HEK293 (cell line): ENCODE results near the gene EIF4EBP3.

Source experiments
- CTCF ChIA-PET: fragments of 350-600 bp; formaldehyde crosslinking; extraction: SDS; loops from one replicate; lab custom pipeline; 2021; ENCODE audit warnings: antibody characterized with exemption; lab: Yijun Ruan, JAX
- POLR2A ChIA-PET: fragments of 300-600 bp; formaldehyde crosslinking; extraction: SDS; loops from one replicate; lab custom pipeline; 2020; ENCODE audit warnings: antibody characterized with exemption, inconsistent platforms; lab: Yijun Ruan, JAX
- H3K27ac ChIP-seq: fragments of 200-500 bp; sonication (Bioruptor generic); 2 replicates; pipeline ENCODE4 v1.5.1; 2014; ENCODE audit warnings: low read depth, low read length, control low read depth, inconsistent platforms; ENCODE audit errors: extremely low read depth
- H3K36me3 ChIP-seq, 2 experiments: fragments of 200-500 bp in 1 of 2; sonication (Bioruptor generic) in 1 of 2; 1 replicate in 1 of 2; 2 replicates in 1 of 2; pipeline ENCODE4 v1.5.1; 2014 to 2017; ENCODE audit warnings: inconsistent platforms in 2 of 2, low read length in 2 of 2; ENCODE audit not compliant: control insufficient read depth in 2 of 2, insufficient read depth in 1 of 2
- H3K4me1 ChIP-seq: fragments of 200-500 bp; sonication (Bioruptor generic); 2 replicates; pipeline ENCODE4 v1.5.1; 2014; ENCODE audit warnings: mild to moderate bottlenecking, low read length, inconsistent platforms; ENCODE audit not compliant: control insufficient read depth, insufficient read depth
- H3K4me3 ChIP-seq: 2 replicates; pipeline ENCODE4 v1.5.1; 2011; ENCODE audit warnings: low read depth, mild to moderate bottlenecking, control low read depth, low read length, moderate library complexity
- H3K9me3 ChIP-seq: fragments of 200-500 bp; sonication (Bioruptor generic); 2 replicates; pipeline ENCODE4 v1.5.1; 2014; ENCODE audit warnings: low read depth, low read length, inconsistent platforms; ENCODE audit not compliant: control insufficient read depth, insufficient read depth
- GLI2 ChIP-seq: fragments of 450-650 bp; formaldehyde crosslinking; IDR thresholded peaks from 2 replicates; pipeline ENCODE4; 2017; ENCODE audit warnings: missing biosample characterization, missing genetic modification characterization, low read depth, borderline replicate concordance
- HIC1 ChIP-seq: fragments of 450-650 bp; formaldehyde crosslinking; IDR thresholded peaks from 2 replicates; pipeline ENCODE4 v1.5.1; 2016; ENCODE audit warnings: missing biosample characterization, missing genetic modification characterization
- HOXC10 ChIP-seq: sonication (generic); formaldehyde crosslinking; IDR thresholded peaks from 2 replicates; pipeline ENCODE4 v1.8.1; 2023; ENCODE audit warnings: mild to moderate bottlenecking, missing genetic modification reagents
- KLF17 ChIP-seq: fragments of 450-650 bp; formaldehyde crosslinking; IDR thresholded peaks from 2 replicates; pipeline ENCODE4 v1.5.1; 2016; ENCODE audit warnings: missing biosample characterization, missing genetic modification characterization
- KLF9 ChIP-seq: fragments of 450-650 bp; formaldehyde crosslinking; IDR thresholded peaks from 2 replicates; pipeline ENCODE4 v1.5.1; 2016; ENCODE audit warnings: missing biosample characterization, missing genetic modification characterization, low read depth
- MEIS1 ChIP-seq: sonication (generic); formaldehyde crosslinking; IDR thresholded peaks from 2 replicates; pipeline ENCODE4 v1.8.1; 2022; ENCODE audit warnings: missing genetic modification reagents, mild to moderate bottlenecking, borderline replicate concordance
- REST ChIP-seq: fragments of 450-650 bp; formaldehyde crosslinking; IDR thresholded peaks from 2 replicates; pipeline ENCODE4 v1.5.1; 2016; ENCODE audit warnings: missing biosample characterization, missing genetic modification characterization
- SETDB1 ChIP-seq: IDR thresholded peaks from one replicate; pipeline ENCODE4 v1.6.1; 2017; ENCODE audit warnings: mild to moderate bottlenecking, low read length, moderate library complexity, mixed read lengths; ENCODE audit not compliant: insufficient read length
- SP7 ChIP-seq: fragments of 450-650 bp; formaldehyde crosslinking; IDR thresholded peaks from 2 replicates; pipeline ENCODE4 v1.5.1; 2016; ENCODE audit warnings: missing biosample characterization, missing genetic modification characterization
- ZIC2 ChIP-seq: fragments of 450-650 bp; formaldehyde crosslinking; IDR thresholded peaks from 2 replicates; pipeline ENCODE4 v1.5.1; 2016; ENCODE audit warnings: missing biosample characterization, missing genetic modification characterization
- ZNF121 ChIP-seq: fragments of 450-650 bp; formaldehyde crosslinking; IDR thresholded peaks from 2 replicates; pipeline ENCODE4 v1.5.1; 2016; ENCODE audit warnings: missing biosample characterization, missing genetic modification characterization
- ZNF221 ChIP-seq: fragments of 450-650 bp; formaldehyde crosslinking; IDR thresholded peaks from 2 replicates; pipeline ENCODE4 v1.5.1; 2017; ENCODE audit warnings: missing biosample characterization, missing genetic modification characterization, borderline replicate concordance
- ZNF239 ChIP-seq: fragments of 450-650 bp; formaldehyde crosslinking; IDR thresholded peaks from 2 replicates; pipeline ENCODE4 v1.5.1; 2016; ENCODE audit warnings: missing biosample characterization, missing genetic modification characterization
- ZNF248 ChIP-seq: fragments of 450-650 bp; formaldehyde crosslinking; IDR thresholded peaks from 2 replicates; pipeline ENCODE4 v1.5.1; 2017; ENCODE audit warnings: missing biosample characterization, missing genetic modification characterization
- ZNF362 ChIP-seq: fragments of 450-650 bp; formaldehyde crosslinking; IDR thresholded peaks from 2 replicates; pipeline ENCODE4 v1.5.1; 2016; ENCODE audit warnings: missing biosample characterization, missing genetic modification characterization
- ZNF394 ChIP-seq: fragments of 450-650 bp; formaldehyde crosslinking; IDR thresholded peaks from 2 replicates; pipeline ENCODE4 v1.5.1; 2016; ENCODE audit warnings: missing biosample characterization, missing genetic modification characterization, mild to moderate bottlenecking, moderate library complexity, borderline replicate concordance
- ZNF48 ChIP-seq: fragments of 450-650 bp; formaldehyde crosslinking; IDR thresholded peaks from 2 replicates; pipeline ENCODE4 v1.5.1; 2016; ENCODE audit warnings: missing biosample characterization, missing genetic modification characterization
- ZNF626 ChIP-seq: fragments of 450-650 bp; sonication (Bioruptor Pico); formaldehyde crosslinking; IDR thresholded peaks from 2 replicates; pipeline ENCODE4 v1.5.1; 2018; ENCODE audit warnings: missing biosample characterization, missing genetic modification characterization, inconsistent platforms
- ZNF639 ChIP-seq: fragments of 450-650 bp; formaldehyde crosslinking; IDR thresholded peaks from 2 replicates; pipeline ENCODE4 v1.5.1; 2016; ENCODE audit warnings: missing biosample characterization, missing genetic modification characterization

Gene EIF4EBP3

GRCh38 chr5:140598836-140599235, 51.4 kb downstream of the EIF4EBP3 start:
- Histone ChIP-seq H3K36me3 (no peaks in the 10 kb centered on the region), H3K9me3 (no peaks in the 10 kb centered on the region), H3K4me1 (peaks cover 8% of the 10 kb centered on the region; the same call in 1 of the 2 replicates), H3K27ac (no peak overlapping the region), H3K4me3 (no peak overlapping the region)
- TF ChIP-seq ZNF121 (no peak), ZNF362 (tag by site-specific recombination) (no peak), ZNF248 (no peak), SETDB1 (no peak), ZNF239 (no peak), MEIS1 (CRISPR knock-in tag) (no peak), KLF17 (tag by site-specific recombination) (no peak), ZIC2 (tag by site-specific recombination) (no peak), HOXC10 (CRISPR knock-in tag) (no peak), KLF9 (tag by site-specific recombination) (no peak), ZNF48 (tag by site-specific recombination) (no peak), GLI2 (no peak), ZNF221 (tag by site-specific recombination) (no peak), HIC1 (tag by site-specific recombination) (no peak), ZNF394 (no peak), REST (tag by site-specific recombination) (no peak), ZNF639 (no peak), SP7 (no peak), ZNF626 (tag by site-specific recombination) (no peak)
- ChIA-PET POLR2A (interaction anchor here (1.6 kb wide), 1 partner anchor 49 kb away, joined by 6 read pairs; the partner anchor contains the start of genes IK and NDUFA2), CTCF (no interaction called here)
